ENCODE data around the gene CFAP141. TPM values are rescaled to one million over a fixed set of nuclear protein-coding genes. Genes with fewer than 3 reads are reported as not detected.
A peak's percentile ranks its signal among the peaks of the same experiment; 100 is the strongest.

Gene CFAP141
- total RNA-seq, 4 donors from 2014 or later: not detected

GRCh38 chr1:154176337-154176736 lies 29.8 kb downstream of the CFAP141 start:
- H3K36me3 ChIP-seq: peaks cover 0 to 41% (median 12%) of the 10 kb centered on the region in 4 donors
- peak; percentile 28 for DNase-seq
- H3K27ac ChIP-seq: peak overlapping the region; percentile 61 to 96 (median 96)
- no peak for TF ChIP-seq POLR2AphosphoS5 (IDR thresholded peaks at IDR 0.05)
- no peak for TF ChIP-seq POLR2A (IDR thresholded peaks at IDR 0.05)
- TF ChIP-seq CTCF (IDR thresholded peaks at IDR 0.05): no peak
- no peak for TF ChIP-seq EP300 (IDR thresholded peaks at IDR 0.05; ENCODE audit: low read depth)
- in situ Hi-C loops (cut with MboI; ENCODE audit: low pct_ligation_motif_present in 1 of 4, low pct_unique_long_range_greater_than_20kb in 1 of 4, low sequenced_read_pairs in 3 of 4): no loop called here
- WGBS, 2 donors (ENCODE audit: low coverage in 1 of 2): 17 to 36% methylated on average over 2 of the region's 2 CpGs
- H3K9me3 ChIP-seq: no peaks in the 10 kb centered on the region
- intact Hi-C loops (cut with DNase I; ENCODE audit: low total_unique reads): no loop called here
- H3K27me3 ChIP-seq: no peaks in the 10 kb centered on the region
- peaks cover 29 to 61% (median 58%) of the 10 kb centered on the region in 4 donors for H3K4me1 ChIP-seq
- no peak overlapping the region for H3K4me3 ChIP-seq

GRCh38 chr1:154174654-154175053 lies 31.5 kb downstream of the CFAP141 start:
- Histone ChIP-seq H3K4me1 (peaks cover 15 to 44% (median 41%) of the 10 kb centered on the region in 4 donors), H3K27me3 (no peaks in the 10 kb centered on the region), H3K27ac (no peak overlapping the region), H3K9me3 (no peaks in the 10 kb centered on the region), H3K36me3 (peaks cover 0 to 55% (median 20%) of the 10 kb centered on the region in 4 donors), H3K4me3 (no peak overlapping the region)
- 56 to 88% methylated on average over 1 to 4 of the region's 4 CpGs for WGBS, 2 donors (ENCODE audit: low coverage in 1 of 2)
- in situ Hi-C loops (cut with MboI; ENCODE audit: low pct_ligation_motif_present in 1 of 4, low pct_unique_long_range_greater_than_20kb in 1 of 4, low sequenced_read_pairs in 3 of 4): no loop called here
- intact Hi-C loops (cut with DNase I; ENCODE audit: low total_unique reads): no loop called here
- TF ChIP-seq POLR2AphosphoS5 (IDR thresholded peaks at IDR 0.05) (no peak), CTCF (IDR thresholded peaks at IDR 0.05) (no peak), POLR2A (IDR thresholded peaks at IDR 0.05) (no peak), EP300 (IDR thresholded peaks at IDR 0.05; ENCODE audit: low read depth) (no peak)
- no peak for DNase-seq

- Histone ChIP-seq H3K36me3 (peaks cover 0 to 78% (median 34%) of the 10 kb centered on the region in 4 donors), H3K4me3 (no peak overlapping the region), H3K27ac (no peak overlapping the region), H3K4me1 (peaks cover 0 to 16% (median 13%) of the 10 kb centered on the region in 4 donors), H3K9me3 (no peaks in the 10 kb centered on the region), H3K27me3 (no peaks in the 10 kb centered on the region)
- no peak for DNase-seq
- intact Hi-C loops (cut with DNase I; ENCODE audit: low total_unique reads) (no loop called here), in situ Hi-C loops (cut with MboI; ENCODE audit: low pct_ligation_motif_present in 1 of 4, low pct_unique_long_range_greater_than_20kb in 1 of 4, low sequenced_read_pairs in 3 of 4) (no loop called here)
- WGBS, 2 donors (ENCODE audit: low coverage in 1 of 2): 76 to 88% methylated on average over 3 to 5 of the region's 5 CpGs
- TF ChIP-seq POLR2AphosphoS5 (IDR thresholded peaks at IDR 0.05): no peak
- no peak for TF ChIP-seq EP300 (IDR thresholded peaks at IDR 0.05; ENCODE audit: low read depth)
- no peak for TF ChIP-seq POLR2A (IDR thresholded peaks at IDR 0.05)
- no peak for TF ChIP-seq CTCF (IDR thresholded peaks at IDR 0.05)
Observed at GRCh38 chr1:154171880-154172279, 34.3 kb downstream of the CFAP141 start.

- Histone ChIP-seq H3K4me3 (no peak overlapping the region), H3K9me3 (no peaks in the 10 kb centered on the region), H3K27me3 (no peaks in the 10 kb centered on the region), H3K27ac (no peak overlapping the region), H3K36me3 (peaks cover 0 to 85% (median 37%) of the 10 kb centered on the region in 4 donors), H3K4me1 (peaks cover 0 to 9% (median 8%) of the 10 kb centered on the region in 4 donors)
- no peak for DNase-seq
- WGBS, 2 donors (ENCODE audit: low coverage in 1 of 2): 75 to 89% methylated on average over 2 to 4 of the region's 4 CpGs
- intact Hi-C loops (cut with DNase I; ENCODE audit: low total_unique reads) (no loop called here), in situ Hi-C loops (cut with MboI; ENCODE audit: low pct_ligation_motif_present in 1 of 4, low pct_unique_long_range_greater_than_20kb in 1 of 4, low sequenced_read_pairs in 3 of 4) (no loop called here)
- TF ChIP-seq POLR2A (IDR thresholded peaks at IDR 0.05): no peak
- no peak for TF ChIP-seq EP300 (IDR thresholded peaks at IDR 0.05; ENCODE audit: low read depth)
- TF ChIP-seq CTCF (IDR thresholded peaks at IDR 0.05): no peak
- TF ChIP-seq POLR2AphosphoS5 (IDR thresholded peaks at IDR 0.05): no peak
Observed at GRCh38 chr1:154171223-154171583, 34.9 kb downstream of the CFAP141 start.
